GM12875 (cell line): ENCODE measurements around the gene FBXL7.

Experiments
- H3K4me3 ChIP-seq: one replicate; pipeline ENCODE4 v1.5.1; 2011; ENCODE audit warnings: low read depth, low read length, control low read depth
- CTCF ChIP-seq: IDR thresholded peaks from 2 replicates; pipeline ENCODE4 v1.5.1; 2011; ENCODE audit warnings: low read depth, mild to moderate bottlenecking, control low read depth, inconsistent platforms, low read length, moderate library complexity, borderline replicate concordance; ENCODE audit not compliant: insufficient read depth

Gene FBXL7

DNA sequence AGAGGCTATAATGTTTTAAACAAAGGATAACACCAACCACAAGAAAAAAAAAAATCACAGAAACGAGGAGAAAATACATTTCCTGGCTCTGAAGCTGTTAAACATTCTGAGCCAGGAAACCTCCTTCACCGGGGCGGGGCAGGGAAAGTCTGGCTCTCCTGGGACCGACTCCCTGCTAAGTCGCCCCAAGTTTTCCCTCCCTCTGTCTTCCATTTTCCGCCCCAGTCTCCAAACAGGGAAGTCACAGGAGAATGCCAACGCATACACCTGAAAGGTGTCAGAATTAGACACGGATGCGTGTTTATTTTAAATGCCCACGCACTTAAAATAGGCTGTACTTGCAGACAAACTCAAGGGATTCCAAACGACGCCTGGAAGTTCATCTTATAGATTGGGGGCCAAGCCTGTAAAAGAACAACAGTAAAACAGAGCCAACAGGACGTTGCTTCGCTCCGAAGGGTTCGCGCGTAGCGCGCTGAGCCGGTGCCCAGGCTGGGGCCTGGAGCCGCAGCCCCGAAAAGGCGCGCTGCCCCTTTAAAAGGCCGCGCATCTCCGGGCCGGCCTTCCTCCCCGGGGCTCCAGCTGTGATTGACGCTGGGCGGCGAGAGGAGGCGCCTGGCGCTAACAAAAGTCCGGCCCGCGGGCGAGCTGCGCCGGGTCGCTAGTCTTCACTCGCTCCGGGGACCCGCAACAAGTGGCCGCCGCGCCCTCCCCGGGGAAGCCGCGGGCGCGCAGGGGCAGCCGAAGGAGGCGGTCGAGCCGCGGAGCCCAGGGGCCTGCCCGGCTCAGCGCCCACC lies at the start of gene FBXL7:
FBXL7 (plus strand) TSS at position 653 of the 797 bp plus-strand sequence.
- H3K4me3 ChIP-seq, result no peak within 1 kb of the TSS
- TF ChIP-seq CTCF, result no peak

- TF ChIP-seq CTCF, result no peak
- no peak overlapping the region for H3K4me3 ChIP-seq
Measured at GRCh38 chr5:15450473-15450872, 49.5 kb upstream of the FBXL7 start.

DNA sequence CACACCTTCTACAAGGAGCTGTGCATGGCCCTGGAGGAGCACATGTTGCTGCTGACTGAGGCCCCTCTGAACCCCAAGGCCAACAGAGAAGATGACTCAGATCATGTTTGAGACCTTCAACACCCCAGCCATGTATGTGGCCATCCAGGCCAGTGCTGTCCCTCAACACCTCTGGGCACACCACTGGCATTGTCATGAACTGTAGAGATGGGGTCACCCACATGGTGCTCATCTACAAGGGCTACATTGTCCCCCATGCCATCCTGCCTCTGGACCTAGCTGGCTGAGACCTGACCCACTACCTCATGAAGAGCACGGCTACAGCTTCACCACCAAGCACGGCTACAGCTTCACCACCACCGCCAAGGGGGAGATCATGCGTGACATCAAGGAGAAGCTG lies 49.0 kb upstream of the FBXL7 start:
- TF ChIP-seq CTCF, result no peak
- H3K4me3 ChIP-seq, result no peak overlapping the region

- no peak for TF ChIP-seq CTCF
- no peak overlapping the region for H3K4me3 ChIP-seq
Measured at GRCh38 chr5:15452030-15452429, 48.0 kb upstream of the FBXL7 start.

DNA sequence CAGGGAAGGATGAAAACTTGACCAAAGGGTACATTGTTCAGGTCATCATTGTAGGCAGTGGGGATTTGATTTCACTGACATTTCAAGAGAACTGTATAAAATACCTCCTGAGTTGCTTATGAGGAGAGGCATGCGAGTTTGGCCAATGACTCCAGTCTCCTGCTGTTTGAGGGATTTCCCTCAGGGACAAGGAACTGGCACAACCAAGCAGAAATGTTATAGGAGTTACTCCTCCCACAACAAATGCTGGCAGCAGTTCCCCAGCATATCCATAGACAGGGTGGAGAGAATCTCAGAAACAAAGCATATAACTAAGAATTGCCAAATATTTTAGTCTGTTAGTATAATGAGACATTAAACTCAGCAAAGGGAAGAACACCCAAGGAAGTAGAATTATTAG lies 47.2 kb upstream of the FBXL7 start:
- no peak for TF ChIP-seq CTCF
- H3K4me3 ChIP-seq, result no peak overlapping the region

- no peak for TF ChIP-seq CTCF
- no peak overlapping the region for H3K4me3 ChIP-seq
Measured at GRCh38 chr5:15459200-15459599, 40.8 kb upstream of the FBXL7 start.

DNA sequence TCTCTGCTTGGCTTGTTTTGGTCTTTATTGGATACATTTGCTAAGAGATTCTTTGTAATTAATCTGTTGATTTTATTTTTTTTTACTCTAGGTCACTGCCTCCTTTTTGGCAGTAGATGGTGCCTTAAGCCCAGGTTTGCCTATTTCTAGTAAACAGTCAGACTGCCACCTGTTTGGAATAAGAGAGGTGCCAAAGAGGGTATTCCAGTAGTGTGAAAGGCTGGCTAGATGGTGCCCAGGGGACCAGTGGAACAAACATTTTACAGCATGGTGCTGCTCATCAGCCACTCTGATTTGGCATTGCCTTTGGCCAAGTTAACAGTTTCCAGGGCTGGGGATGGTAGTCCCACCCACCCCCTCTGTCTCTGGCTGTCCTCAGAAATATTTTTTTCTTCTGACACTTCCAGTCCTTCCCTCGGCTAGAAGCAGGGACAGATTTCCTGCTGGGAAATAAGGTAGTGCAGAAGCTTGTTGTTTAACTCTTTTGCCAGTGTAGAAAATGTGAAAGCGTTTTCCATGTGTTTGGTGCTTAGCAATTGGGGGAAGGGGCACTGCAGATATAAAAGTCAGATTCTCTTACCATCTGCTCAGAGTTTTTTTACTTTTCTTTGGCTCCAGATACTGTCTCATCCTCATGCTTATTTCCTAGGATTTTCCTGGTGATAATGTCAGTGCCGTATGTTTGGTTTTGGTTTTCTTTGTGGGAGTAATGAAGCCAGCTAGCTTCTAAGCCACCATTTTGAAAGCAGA lies 36.6 kb upstream of the FBXL7 start:
- no peak overlapping the region for H3K4me3 ChIP-seq
- no peak for TF ChIP-seq CTCF
